KMS-11 (cell line): Measurements from ENCODE around the gene RGS8.

Experiments
- H2AFZ ChIP-seq: fragments of 200-600 bp; sonication (generic); 2 replicates; pipeline ENCODE4 v1.6.1; 2016; ENCODE audit warnings: antibody characterized with exemption, mixed run types, low read depth
- H3K27ac ChIP-seq: fragments of 200-600 bp; sonication (generic); 2 replicates; pipeline ENCODE4 v1.6.1; 2016; ENCODE audit warnings: mild to moderate bottlenecking, mixed run types
- H3K27me3 ChIP-seq: fragments of 200-600 bp; sonication (generic); 2 replicates; pipeline ENCODE4 v1.6.1; 2017; ENCODE audit warnings: mild to moderate bottlenecking, low read depth, mixed run types, moderate library complexity; ENCODE audit not compliant: insufficient read depth
- H3K36me3 ChIP-seq: fragments of 200-600 bp; sonication (generic); 2 replicates; pipeline ENCODE4 v1.6.1; 2017; ENCODE audit warnings: mild to moderate bottlenecking, mixed run types; ENCODE audit not compliant: insufficient read depth
- H3K4me1 ChIP-seq: fragments of 200-600 bp; sonication (generic); 2 replicates; pipeline ENCODE4 v1.6.1; 2016; ENCODE audit warnings: mild to moderate bottlenecking, low read depth, mixed run types; ENCODE audit not compliant: poor library complexity, severe bottlenecking
- H3K4me2 ChIP-seq: fragments of 200-600 bp; sonication (generic); 2 replicates; pipeline ENCODE4 v1.7.0; 2016; ENCODE audit warnings: mild to moderate bottlenecking, mixed run types
- H3K4me3 ChIP-seq: fragments of 200-600 bp; sonication (generic); IDR thresholded peaks from 2 replicates; pipeline ENCODE4 v1.6.1; 2017; ENCODE audit warnings: low read depth, low read length, mixed read lengths; ENCODE audit not compliant: insufficient read depth
- H3K79me2 ChIP-seq: fragments of 200-600 bp; sonication (generic); 2 replicates; pipeline ENCODE4 v1.6.1; 2016; ENCODE audit warnings: low read depth, mixed run types; ENCODE audit not compliant: insufficient read depth
- H3K9ac ChIP-seq: fragments of 200-600 bp; sonication (generic); 2 replicates; pipeline ENCODE4 v1.6.1; 2016; ENCODE audit warnings: mild to moderate bottlenecking, mixed run types
- H4K20me1 ChIP-seq: fragments of 200-600 bp; sonication (generic); 2 replicates; pipeline ENCODE4 v1.6.1; 2016; ENCODE audit warnings: mild to moderate bottlenecking, mixed run types; ENCODE audit not compliant: insufficient read depth
- CTCF ChIP-seq: fragments of 200-600 bp; sonication (generic); conservative IDR thresholded peaks from 2 replicates; pipeline ENCODE4 v1.6.1; 2017; ENCODE audit warnings: low read depth, mild to moderate bottlenecking, antibody characterized with exemption, low read length, moderate library complexity, mixed read lengths

RGS8 gene

GRCh38 chr1:182725259-182726255, 41.2 kb upstream of the RGS8 start:
- H3K36me3 ChIP-seq = no peaks in the 10 kb centered on the region
- no peak overlapping the region for H3K27ac ChIP-seq
- H3K4me2 ChIP-seq = no peak overlapping the region
- no peaks in the 10 kb centered on the region for H3K4me1 ChIP-seq
- H3K4me3 ChIP-seq = no peak overlapping the region
- no peak overlapping the region for H3K9ac ChIP-seq
- no peaks in the 10 kb centered on the region for H4K20me1 ChIP-seq
- H3K27me3 ChIP-seq = no peaks in the 10 kb centered on the region
- no peaks in the 10 kb centered on the region for H3K79me2 ChIP-seq
- H2AFZ ChIP-seq = no peak overlapping the region
- no peak for TF ChIP-seq CTCF

- Histone ChIP-seq H2AFZ (no peak overlapping the region), H3K9ac (no peak overlapping the region), H3K27ac (no peak overlapping the region), H3K4me2 (no peak overlapping the region), H3K4me3 (no peak overlapping the region), H4K20me1 (no peaks in the 10 kb centered on the region), H3K79me2 (no peaks in the 10 kb centered on the region), H3K27me3 (no peaks in the 10 kb centered on the region), H3K36me3 (no peaks in the 10 kb centered on the region), H3K4me1 (no peaks in the 10 kb centered on the region)
- TF ChIP-seq CTCF = no peak
Observed at GRCh38 chr1:182724215-182724614, 39.8 kb upstream of the RGS8 start.

- H3K4me2 ChIP-seq = no peak overlapping the region
- no peaks in the 10 kb centered on the region for H3K27me3 ChIP-seq
- H3K9ac ChIP-seq = no peak overlapping the region
- H3K36me3 ChIP-seq = no peaks in the 10 kb centered on the region
- no peak overlapping the region for H3K4me3 ChIP-seq
- no peaks in the 10 kb centered on the region for H3K79me2 ChIP-seq
- TF ChIP-seq CTCF = no peak
- H3K4me1 ChIP-seq = peaks cover 9% of the 10 kb centered on the region
- H2AFZ ChIP-seq = no peak overlapping the region
- H4K20me1 ChIP-seq = no peaks in the 10 kb centered on the region
- H3K27ac ChIP-seq = no peak overlapping the region
Observed at GRCh38 chr1:182723200-182723599, 38.8 kb upstream of the RGS8 start.

- H3K36me3 ChIP-seq = no peaks in the 10 kb centered on the region
- H3K79me2 ChIP-seq = no peaks in the 10 kb centered on the region
- no peak overlapping the region for H3K27ac ChIP-seq
- H3K4me2 ChIP-seq = no peak overlapping the region
- no peak overlapping the region for H3K4me3 ChIP-seq
- H3K9ac ChIP-seq = no peak overlapping the region
- no peaks in the 10 kb centered on the region for H4K20me1 ChIP-seq
- TF ChIP-seq CTCF = no peak
- no peaks in the 10 kb centered on the region for H3K27me3 ChIP-seq
- H3K4me1 ChIP-seq = peaks cover 26% of the 10 kb centered on the region
- no peak overlapping the region for H2AFZ ChIP-seq
Observed at GRCh38 chr1:182721525-182721924, 37.1 kb upstream of the RGS8 start.
